GM19455 (cell line): ENCODE results near the gene BAIAP2L1.

Experiments used
- ATAC-seq: cut with Tn5 transposase; IDR thresholded peaks from one replicate; pipeline ENCODE4 v1.9.1; 2021; ENCODE audit not compliant: unreplicated experiment

The BAIAP2L1 gene

GRCh38 chr7:98242342-98242741, 158.5 kb downstream of the BAIAP2L1 start:
- no peak for ATAC-seq

GRCh38 chr7:98241674-98242241, 159.1 kb downstream of the BAIAP2L1 start:
- no peak for ATAC-seq
